M059J (cell line): ENCODE data around the gene BRIP1. TPM values are rescaled to one million over a fixed set of nuclear protein-coding genes. Genes with fewer than 3 reads are reported as not detected.
"Not testable (repeated sequence)": the region's sequence is repeated elsewhere in the genome, so short reads cannot be mapped to it uniquely, and the experiment has no call there.

Experiments used
- DNase-seq: peaks from one replicate; pipeline ENCODE4 v3.0.0-alpha.2; 2012; ENCODE audit warnings: low read depth
- total RNA-seq: library from RNA; depleted of rRNA; stranded (reverse); fragments of >200 nt; shearing (Covaris generic); gene quantifications from 2 replicates; pipeline ENCODE4 v1.2.3, GENCODE V29; 2014; rRNA removed

The BRIP1 gene
- total RNA-seq = 13.2 and 20.8 TPM in 2 replicates

- peak; percentile 98 for DNase-seq
Observed at GRCh38 chr17:61862975-61863800, at the start of gene BRIP1. Gene BRIP1 (minus strand): TSS chr17:61863528. CDS start chr17:61861539, 1,989 bp downstream.

- no peak for DNase-seq
Observed at GRCh38 chr17:61908292-61909037, 45.1 kb upstream of the BRIP1 start.

DNA sequence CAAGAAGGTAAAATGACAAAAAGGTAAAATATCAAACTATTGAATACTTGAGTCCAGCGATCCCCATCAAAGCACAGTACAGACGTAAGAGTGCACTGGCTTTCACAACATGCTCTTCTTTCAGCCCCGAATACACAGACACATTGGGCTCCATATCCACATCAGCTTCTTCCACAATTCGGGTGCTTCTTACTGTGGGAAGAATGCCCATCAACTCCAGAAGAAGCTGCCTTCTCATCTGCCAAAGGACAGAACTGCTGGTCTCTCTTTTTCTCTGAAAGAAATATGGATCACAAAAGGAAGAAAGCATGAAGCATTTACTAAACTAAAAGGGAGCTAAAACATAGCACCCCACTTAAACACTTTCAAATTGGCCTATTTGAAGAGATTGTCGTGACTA lies 44.0 kb upstream of the BRIP1 start:
- no peak for DNase-seq

- DNase-seq = no peak
Observed at GRCh38 chr17:61904094-61904710, 40.9 kb upstream of the BRIP1 start.

DNA sequence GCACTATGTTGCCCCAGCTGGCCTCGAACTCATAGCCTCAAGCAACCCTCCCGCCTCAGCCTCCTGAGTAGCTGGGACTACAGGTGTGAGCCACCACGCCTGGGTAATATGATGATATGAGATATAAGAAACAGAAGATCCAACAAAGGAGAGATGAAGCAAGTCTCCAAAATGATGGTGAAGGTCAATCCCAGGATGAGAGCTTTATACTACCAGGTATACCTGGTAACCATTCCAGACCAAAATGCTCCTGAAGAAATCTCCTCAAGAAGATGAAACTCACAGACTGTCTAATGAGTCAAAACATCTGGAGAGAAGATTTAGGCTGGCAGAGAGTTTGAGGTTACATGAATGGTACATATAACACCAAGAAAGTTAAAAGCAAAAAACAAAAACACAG lies 39.9 kb upstream of the BRIP1 start:
- no peak for DNase-seq

DNA sequence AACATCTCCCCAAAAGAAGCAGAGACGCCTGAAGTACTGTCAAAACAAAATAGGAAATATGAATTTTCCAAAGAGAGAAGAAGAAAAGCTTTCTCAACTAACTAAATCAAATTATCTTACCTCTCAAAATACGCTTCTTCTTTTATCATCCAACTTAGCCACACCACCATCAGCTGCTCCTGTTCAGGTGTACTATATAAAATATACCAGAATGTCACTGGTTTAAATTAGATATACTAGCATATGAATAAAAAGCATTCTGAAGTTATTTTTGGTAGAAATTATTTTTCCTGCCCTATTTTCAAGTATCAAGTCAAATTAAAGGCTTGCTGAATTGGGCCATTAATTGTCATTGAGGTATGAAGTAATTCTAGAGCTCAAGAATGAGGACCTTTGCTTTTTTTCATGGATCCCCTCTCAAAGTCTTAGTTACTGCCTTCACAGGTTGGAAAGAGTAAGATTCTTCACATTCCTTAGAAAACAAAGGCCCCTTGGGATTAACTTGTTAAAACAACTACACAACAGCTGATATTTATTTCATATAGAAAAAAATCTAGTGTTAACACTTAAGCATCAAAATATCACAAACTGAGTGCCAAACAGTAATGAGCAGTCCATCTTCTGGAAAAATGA lies 34.3 kb upstream of the BRIP1 start:
- no peak for DNase-seq

DNA sequence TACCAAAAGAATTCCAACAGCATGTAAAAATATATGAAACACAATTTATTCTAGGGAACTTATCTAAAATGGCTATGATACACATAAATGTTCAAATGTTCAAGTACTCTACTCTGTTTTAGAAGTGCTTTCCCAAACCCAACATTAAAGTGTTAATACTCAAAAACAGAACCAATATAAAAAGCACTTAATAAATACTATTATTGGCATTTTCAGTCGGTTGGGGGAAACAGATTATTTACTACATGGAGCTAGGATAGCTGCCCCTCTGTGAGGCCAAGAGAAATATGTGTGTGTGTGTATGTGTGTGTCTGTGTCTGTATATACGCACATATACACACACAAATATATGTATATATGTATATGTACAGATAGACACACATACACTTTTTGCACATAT lies 32.1 kb upstream of the BRIP1 start:
- DNase-seq = no peak

- not testable (repeated sequence) for DNase-seq
Observed at GRCh38 chr17:61894310-61894709, 31.0 kb upstream of the BRIP1 start.

DNA sequence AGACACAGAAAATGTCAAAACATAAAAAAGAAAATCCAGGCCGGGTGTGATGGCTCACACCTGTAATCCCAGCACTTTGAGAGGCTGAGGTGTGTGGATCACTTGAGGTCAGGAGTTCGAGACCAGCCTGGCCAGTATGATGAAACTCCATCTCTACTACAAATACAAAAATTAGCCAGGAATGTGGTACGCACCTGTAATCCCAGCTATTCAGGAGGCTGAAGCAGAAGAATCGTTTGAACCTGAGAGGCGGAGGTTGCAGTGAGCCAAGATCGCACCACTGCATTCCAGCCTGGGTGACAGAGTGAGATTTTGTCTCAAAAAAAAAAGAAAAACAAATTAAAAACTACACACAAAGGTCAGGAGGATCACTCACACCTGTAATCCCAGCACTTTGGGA lies 24.4 kb upstream of the BRIP1 start:
- not testable (repeated sequence) for DNase-seq

GRCh38 chr17:61885865-61886264 lies 22.5 kb upstream of the BRIP1 start:
- peak; percentile 65 for DNase-seq

DNA sequence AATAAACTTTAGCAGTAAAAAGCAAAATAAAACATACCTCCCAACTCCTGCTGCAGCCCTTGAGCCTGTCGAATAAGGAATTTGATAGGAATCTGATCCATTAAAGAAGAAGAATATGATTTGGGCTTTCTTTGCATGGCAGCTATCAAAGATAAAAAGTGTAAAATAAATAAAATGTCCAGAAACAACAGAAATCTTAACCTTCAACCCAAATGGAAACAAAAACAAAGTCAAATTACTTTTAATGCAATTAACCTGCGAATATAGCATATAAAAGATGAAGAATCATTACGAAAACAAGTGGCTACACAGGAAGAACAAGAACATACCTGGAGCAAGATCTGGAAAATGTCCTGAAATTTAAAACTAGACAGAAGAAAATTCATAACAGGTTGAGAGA lies 21.5 kb upstream of the BRIP1 start:
- no peak for DNase-seq

DNA sequence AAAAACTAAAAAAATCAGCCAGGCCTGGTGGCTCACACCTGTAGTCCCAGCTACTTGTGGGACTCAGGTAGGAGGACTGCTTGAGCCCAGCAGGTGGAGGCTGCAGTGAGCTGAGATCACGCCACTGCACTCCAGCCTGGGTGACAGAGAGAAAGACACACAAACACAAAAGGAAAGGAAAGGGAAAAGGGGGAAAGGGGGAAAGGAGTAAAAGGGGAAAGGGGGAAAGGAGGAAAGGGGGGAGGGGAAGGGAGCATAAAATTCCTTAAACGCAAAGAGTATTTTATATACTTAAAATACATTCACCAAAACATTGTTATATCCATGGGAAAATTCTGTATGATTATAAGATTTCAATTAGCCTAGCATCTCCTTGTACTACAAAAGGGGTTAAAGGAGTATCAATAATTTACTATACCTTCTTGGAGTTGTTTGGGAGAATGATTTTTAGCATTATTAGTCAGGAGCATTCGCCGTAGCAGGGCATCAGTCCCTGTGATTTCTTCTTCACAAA lies 17.3 kb upstream of the BRIP1 start:
- no peak for DNase-seq

- DNase-seq = no peak
Observed at GRCh38 chr17:61878984-61879612, 15.8 kb upstream of the BRIP1 start.

- DNase-seq = no peak
Observed at GRCh38 chr17:61878520-61878919, 15.2 kb upstream of the BRIP1 start.

DNA sequence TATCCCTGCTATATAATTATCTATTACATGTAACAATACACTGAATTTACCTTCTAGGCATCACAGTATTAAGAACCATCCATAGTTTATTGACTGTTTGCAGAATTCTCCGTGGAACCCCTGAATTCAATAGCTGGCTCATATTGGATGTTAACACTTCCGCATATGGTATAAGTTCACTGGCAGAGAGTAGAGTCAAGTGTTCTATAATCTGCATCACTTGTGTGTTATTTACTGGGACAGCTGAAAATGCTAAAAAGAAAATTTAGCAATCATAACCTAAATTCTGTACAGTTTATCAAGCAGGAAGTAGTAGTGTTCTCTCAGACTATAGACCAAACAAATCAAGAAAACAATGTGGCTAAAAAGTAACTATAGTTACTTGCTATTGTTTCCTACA lies 14.5 kb upstream of the BRIP1 start:
- DNase-seq = no peak

DNA sequence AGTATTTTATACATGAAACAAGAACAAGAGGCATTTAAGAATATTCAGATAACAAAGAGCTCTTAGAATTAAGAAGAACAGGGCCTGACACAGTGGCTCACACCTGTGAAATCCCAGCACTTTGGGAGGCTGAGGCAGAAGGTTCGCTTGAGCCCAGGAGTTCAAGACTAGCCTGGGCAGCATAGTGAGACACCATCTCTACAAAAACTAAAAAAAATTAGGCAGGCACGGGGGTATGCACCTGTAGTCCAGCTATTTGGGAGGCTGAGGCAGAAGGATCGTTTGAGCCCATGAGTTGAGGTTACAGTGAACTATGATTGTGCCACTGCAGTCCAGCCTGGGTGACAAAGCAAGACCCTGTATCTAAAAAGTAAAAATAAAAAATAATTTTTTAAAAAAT lies 12.5 kb upstream of the BRIP1 start:
- DNase-seq = no peak

DNA sequence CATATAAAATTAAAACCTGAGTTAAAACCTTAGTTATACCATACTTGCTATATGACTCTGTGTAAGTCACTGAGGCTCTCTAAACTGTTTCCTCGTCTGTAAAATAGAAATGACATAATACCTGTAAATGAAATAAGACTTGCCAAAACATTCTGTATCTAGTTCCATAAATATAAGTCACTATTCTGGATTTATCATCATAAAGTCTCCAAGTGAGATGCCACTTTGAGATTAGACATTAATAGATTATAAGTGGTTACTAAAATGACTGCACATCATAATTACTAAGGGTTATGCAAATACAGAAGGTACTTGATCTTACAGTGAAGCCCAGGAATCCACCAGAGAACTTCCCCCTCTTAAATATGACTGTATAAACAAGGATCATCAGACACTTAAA lies 12.0 kb upstream of the BRIP1 start:
- DNase-seq = no peak

DNA sequence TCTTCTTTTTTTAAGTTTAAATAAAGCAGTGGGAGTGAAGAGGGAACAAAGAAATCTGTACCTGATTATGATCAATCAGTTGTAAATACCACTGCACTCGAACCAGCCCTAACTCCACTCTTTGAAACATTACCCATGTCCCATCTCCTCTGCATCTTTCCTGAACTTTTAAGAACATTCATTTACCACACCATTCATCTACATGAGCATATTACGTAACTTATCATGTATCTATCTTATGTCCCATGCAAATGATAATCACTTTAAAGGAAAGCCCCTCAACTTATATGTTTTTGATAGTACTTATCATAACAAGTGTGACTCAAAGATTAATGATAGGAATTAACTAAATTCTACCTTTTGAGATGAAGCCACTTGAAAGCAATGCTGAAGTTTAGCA lies 10.7 kb upstream of the BRIP1 start:
- DNase-seq = no peak

DNA sequence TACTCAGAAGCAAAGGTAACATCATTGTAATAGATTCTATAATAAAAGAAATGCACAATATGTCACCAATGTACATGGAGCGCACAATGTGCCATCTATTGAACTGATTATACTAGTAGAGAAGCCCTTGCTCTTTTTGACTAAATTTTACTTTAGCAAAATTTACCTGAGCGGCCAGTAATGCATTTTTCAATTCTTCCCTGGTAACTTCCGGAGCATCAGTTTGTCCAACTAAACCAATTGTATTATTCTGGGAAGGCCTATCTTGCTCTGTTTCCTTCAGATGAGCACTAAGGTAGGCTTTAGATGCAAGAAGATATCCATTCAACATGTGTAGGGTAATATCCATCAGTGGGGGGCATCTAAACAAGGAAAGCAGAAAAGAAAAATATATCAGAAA lies 8.8 kb upstream of the BRIP1 start:
- DNase-seq = no peak

- no peak for DNase-seq
Observed at GRCh38 chr17:61869138-61869537, 5.8 kb upstream of the BRIP1 start.

DNA sequence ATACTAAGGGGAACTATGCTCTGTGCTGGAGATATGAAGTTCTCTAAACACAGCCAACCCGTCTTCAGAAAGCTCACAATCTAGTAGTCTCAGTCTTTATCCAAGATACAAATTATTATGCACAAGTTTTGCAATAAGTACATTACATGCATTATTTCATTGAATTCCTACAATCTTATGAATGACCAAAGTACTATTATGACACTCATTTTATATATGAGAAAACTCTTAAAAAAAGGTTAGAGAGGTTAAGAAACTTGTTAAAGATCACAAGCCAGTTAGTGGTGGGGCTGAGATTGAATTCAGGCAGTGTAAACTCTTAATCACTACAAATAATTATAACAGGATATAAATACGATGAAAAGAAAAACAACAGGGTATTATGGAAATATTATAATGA lies 4.7 kb upstream of the BRIP1 start:
- DNase-seq = no peak

DNA sequence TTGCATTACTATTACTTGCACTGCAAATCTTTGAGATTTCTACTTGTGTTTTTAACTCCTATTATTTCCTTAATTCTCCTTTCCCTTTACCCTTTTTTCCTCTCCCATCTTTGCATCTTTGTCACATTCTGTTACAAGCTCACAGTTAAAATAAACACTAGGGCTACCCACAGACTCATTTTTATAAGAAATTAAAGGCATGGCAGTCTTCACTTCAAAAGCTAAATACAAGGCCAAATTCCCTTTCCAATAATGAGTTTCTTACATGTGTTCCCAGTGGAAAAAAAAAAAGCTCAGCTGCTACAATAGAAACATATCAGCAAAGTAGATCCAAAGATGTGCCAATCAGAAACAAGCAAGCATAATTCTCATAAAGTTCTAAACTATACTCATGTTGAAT lies 3.7 kb upstream of the BRIP1 start:
- no peak for DNase-seq
